ENCODE measurements around the gene WSCD2.

- TF ChIP-seq POLR2A (IDR thresholded peaks at IDR 0.05) (no peak), POLR2AphosphoS5 (IDR thresholded peaks at IDR 0.05; ENCODE audit: insufficient read depth in 1 of 2, low read depth in 1 of 2) (no peak)
- TF ChIP-seq, protein P1, sequence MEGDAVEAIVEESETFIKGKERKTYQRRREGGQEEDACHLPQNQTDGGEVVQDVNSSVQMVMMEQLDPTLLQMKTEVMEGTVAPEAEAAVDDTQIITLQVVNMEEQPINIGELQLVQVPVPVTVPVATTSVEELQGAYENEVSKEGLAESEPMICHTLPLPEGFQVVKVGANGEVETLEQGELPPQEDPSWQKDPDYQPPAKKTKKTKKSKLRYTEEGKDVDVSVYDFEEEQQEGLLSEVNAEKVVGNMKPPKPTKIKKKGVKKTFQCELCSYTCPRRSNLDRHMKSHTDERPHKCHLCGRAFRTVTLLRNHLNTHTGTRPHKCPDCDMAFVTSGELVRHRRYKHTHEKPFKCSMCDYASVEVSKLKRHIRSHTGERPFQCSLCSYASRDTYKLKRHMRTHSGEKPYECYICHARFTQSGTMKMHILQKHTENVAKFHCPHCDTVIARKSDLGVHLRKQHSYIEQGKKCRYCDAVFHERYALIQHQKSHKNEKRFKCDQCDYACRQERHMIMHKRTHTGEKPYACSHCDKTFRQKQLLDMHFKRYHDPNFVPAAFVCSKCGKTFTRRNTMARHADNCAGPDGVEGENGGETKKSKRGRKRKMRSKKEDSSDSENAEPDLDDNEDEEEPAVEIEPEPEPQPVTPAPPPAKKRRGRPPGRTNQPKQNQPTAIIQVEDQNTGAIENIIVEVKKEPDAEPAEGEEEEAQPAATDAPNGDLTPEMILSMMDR (IDR thresholded peaks at IDR 0.05) = no peak
Observed at GRCh38 chr12:108128221-108129016, 669 bp upstream of the WSCD2 start.

Measured in vagina (tissue), 2 donors.